HG03565 (cell line): ENCODE measurements around the gene GPR68.
A peak's percentile ranks its signal among the peaks of the same experiment; 100 is the strongest.
"Not testable (repeated sequence)": the region's sequence is repeated elsewhere in the genome, so short reads cannot be mapped to it uniquely, and the experiment has no call there.

Source experiments
- ATAC-seq: cut with Tn5 transposase; IDR thresholded peaks from one replicate; pipeline ENCODE4 v1.9.1; 2021; ENCODE audit warnings: mild to moderate bottlenecking, moderate library complexity; ENCODE audit not compliant: unreplicated experiment

The GPR68 gene

DNA sequence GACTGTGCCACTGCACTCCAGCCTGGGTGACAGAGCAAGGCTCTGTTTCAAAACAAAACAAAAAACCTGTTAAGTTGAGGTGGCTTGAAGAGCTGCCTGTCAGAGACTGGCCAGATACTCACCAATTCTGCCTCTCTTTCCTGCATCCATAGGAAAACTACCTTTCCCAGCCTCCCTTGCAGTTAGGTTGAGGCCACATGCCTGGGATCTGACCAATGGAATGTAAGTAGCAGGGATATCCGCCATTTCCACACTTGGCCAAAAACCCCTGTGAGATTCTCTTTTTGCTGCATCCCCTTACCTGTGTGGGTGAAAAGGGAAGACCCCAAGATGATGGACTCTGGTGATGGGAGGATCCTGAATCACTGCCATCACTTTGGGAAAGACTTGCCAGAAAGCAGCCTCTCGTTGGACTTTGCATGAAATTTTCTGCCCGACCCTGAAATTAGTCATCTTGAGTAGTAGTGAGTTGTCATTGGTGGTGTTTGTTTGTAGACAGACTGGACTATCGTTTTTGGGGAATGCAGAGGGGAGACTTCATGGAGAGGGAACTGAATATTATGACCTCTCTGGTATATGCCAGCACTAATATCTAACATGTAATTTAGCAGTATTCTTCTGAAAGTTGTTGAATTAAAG is 14.0 kb downstream of the GPR68 start:
- no peak for ATAC-seq

GRCh38 chr14:91229743-91230200 is 14.7 kb downstream of the GPR68 start:
- peak; percentile 76 for ATAC-seq

GRCh38 chr14:91229005-91229382 is 15.5 kb downstream of the GPR68 start:
- ATAC-seq: no peak

DNA sequence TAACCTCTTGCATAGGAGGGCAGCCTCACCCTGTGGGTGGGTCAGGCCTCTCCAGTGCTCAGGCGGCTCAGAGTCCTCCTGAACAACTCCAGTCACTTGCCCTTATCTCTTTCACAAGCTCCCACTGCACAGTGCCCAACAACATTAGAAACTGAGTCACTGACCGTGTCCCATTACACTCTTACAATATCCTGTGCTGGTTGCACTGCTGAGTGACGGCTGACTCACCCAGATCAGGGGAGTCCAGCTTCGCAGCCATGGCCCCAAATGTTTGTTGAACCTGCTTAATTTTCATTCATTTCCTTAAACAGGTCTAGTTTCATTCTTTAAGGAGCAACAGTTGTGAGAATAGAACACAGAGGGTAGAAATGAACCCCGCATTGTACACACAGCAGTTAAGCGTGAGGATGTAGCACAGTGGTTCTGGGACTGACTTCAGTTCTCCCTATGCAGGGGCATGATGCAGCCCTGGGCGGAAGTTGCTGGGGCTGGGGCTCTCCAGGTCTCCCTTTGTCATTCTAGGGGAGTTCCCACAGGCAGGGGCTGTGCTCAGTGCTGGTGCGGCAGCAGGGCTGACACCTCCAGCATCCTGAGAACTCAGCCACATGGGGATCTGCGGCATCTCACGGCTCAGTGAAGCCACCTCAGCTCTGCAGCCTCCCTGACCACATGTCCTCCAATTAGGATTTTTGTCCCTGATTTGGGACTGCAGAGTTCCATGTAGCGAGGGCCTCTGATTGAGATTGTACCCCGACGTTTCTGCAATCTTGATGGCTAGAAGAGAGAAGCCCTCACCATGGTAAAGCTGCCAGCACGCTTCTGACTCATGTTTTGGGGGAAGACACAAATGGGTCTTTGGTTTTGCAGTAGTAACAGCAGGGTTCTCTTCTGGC is 16.1 kb downstream of the GPR68 start:
- ATAC-seq: peak; percentile 67

- no peak for ATAC-seq
These were observed 17.3 kb downstream of the GPR68 start for GRCh38 chr14:91227183-91227628.

GRCh38 chr14:91226360-91226759 is 18.1 kb downstream of the GPR68 start:
- ATAC-seq: not testable (repeated sequence)

DNA sequence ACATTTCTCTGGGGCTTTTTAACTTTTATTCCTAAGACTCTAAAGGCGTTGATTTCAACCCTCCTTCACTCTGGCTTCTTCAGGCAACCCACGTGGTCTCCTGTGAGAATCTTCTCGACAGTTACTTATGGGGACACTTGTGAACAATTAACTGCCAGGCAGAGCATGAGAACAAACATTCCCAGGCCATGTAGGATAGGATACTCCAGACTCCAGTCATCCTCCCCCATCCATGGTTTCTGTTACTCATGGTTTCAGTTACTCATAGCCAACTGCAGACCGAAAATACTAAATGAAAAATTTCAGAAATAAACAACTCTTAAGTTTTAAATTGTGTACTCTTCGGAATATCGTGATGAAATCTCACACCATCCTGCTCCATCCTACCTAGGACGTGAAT is 19.5 kb downstream of the GPR68 start:
- ATAC-seq: no peak

DNA sequence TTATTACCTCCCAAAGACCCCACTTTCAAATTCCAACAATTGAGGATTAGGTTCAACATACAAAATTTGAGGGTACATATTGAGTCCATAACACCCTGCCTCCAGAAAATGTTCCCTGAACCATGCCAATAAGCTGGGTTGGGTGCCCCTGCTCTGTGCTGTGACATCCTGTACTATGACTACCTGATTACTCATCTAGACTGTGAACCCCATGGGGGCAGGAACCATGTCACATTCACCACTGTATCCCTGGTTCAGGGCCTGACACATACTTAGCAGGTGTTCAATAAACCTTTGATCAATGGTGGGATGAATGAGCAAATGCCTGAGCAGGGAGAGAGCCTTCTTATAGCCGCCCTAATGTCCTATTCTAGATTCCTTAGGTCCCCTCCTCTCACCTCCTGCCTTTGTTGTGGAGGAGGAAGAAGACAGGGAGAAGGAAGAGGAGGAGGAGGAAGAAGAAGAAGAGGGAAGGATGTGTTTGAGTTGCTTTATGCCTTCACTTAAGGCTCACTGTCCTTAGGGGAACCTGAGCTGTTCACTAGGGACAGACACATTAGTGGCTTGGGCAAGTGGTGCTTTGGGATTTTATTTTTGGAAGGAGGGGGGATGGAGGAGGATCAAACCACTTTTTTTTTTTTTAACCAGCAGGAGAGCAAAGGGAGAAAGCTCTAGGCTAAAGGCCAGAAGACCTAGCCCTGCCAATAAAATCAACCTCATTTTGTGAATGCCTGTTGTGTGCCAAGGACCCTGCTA is 21.3 kb downstream of the GPR68 start:
- ATAC-seq: no peak

DNA sequence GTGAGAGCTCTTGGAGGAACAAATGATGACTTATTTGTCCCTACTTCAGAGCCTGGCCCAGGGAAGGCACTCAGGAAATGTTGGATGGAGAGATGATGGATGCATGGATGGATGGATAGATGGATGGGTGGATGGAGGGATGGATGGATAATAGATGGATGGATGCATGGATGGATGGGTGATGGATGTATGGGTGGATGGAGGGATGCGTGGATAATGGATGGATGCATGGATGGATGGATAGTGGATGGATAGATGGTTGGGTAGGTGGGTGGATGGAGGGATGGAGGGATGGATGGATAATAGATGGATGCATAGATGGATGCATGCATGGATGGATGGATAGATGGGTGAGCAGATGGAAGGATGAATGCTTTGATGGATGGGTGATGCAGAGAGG is 23.2 kb downstream of the GPR68 start:
- ATAC-seq: no peak

DNA sequence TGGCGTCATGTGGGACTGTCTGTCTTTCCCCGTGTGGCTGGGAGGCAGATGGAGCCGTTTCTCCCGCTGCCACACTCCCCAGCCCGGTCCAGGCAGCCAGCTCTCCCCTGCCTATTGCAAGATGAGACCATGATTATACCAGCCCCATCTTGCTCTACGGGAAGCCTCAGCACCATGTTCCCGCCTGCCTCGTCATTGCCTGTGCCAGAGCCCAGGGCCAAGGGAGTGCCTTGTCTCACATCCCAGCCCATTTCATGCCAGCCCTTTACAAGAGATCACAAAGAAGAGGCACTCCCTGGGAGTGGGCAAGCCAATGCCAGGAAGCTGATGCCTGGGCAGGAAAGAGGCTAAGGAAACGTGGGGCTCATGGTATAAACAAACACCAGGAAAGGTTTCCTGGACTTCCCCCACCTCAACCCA is 23.9 kb downstream of the GPR68 start:
- no peak for ATAC-seq

DNA sequence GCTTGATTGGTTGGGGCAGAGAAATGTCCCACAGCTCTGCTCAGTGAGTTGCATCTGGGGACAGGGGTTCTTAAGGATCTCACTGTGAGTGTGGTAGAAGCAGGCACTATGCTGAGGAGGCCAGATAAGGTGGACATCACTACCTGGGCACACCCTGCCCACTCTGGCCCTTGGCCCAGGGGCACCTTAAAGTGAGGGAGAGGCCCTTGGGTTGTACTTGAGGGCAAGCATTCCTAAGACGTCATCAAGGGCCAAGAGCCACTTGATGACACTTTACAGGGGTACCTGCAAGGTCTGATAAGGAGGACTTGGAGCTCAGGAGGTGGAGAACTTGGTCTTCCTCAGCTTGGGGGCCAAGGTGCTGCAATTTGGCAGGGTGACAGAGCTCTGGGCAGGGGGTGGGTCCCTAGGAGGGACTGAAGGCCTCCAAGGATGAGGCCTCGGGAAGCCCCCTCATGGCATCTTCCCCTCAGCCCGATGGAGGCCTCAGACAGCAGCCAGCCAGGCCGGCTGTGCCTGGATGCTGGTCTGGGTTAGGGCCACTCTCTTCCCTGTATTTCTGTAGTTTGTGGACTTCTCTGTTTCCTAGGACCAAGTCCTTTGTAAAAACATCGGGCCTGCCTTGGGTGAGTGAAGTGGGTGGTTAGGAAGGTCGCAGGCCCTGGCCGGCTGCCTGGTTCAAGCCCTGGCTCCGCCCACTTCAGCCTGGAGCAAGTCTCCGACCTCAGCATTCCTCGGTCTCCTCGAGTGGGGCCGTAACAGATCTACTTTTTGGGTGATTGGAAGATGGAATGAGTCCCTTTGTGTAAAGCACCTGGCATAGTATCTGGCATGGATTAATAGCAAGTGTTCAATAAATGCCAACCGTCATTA is 24.8 kb downstream of the GPR68 start:
- no peak for ATAC-seq

DNA sequence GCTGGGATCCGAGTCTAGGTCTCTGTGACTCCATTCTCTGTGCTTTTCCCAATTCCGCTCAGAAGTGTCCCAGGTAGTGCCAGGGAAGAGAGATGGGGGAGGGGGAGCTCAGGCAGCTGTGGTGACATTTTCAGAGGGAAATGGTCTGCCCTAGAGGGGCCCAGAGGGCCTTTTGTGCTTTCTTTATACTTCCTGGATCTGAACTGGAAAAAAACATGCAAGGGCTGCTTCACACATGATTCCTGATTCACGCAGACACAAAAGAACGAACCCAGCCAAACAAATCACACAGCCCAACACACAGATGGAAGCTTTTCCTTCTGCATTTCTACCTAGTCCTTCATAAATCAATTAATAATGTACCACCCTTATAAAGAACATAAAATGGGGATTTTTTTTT is 26.5 kb downstream of the GPR68 start:
- no peak for ATAC-seq

DNA sequence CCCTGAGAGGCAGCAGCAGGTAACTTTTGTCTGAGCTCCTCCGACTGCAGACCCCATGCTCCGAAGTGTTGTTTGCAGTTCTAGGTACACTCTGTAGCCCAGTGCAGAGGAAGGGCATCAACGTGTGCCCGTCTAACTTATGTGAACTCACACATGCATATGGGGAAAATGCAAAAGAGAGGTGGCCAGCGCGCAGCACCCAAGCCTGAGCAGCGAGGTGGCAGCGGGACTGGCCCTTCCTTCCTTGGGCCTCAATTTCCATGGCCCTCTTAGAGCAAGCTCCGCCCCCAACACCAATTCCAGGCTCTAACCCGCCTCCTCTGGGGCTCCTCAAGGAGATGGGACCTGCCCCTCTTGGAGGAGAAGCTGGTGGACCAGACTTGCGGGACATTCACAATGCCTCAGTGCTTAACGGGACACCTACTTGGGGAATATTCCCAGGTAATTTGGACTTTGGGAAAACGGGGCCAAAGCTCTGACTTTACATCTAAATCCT is 27.7 kb downstream of the GPR68 start:
- no peak for ATAC-seq

GRCh38 chr14:91215381-91215780 is 29.1 kb downstream of the GPR68 start:
- no peak for ATAC-seq

DNA sequence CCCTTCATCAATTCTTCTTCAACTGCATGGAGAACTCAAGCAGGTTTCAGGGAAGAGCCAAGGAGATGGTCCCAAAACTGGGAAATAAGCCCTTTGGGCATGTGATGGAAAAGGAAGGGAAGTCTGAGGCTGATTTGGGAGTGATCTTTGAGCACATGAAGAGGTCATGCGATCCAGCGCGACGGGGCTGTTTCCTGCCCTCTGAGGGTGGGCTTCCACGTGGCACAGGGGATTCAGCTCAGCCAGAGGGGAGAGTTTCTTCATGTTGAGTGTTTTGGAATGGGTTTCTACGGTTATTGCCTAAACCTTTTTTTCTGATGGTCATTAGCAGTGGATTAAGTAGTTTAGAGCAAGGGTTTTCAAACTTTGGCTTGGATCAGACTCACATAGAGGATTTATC is 30.2 kb downstream of the GPR68 start:
- no peak for ATAC-seq

DNA sequence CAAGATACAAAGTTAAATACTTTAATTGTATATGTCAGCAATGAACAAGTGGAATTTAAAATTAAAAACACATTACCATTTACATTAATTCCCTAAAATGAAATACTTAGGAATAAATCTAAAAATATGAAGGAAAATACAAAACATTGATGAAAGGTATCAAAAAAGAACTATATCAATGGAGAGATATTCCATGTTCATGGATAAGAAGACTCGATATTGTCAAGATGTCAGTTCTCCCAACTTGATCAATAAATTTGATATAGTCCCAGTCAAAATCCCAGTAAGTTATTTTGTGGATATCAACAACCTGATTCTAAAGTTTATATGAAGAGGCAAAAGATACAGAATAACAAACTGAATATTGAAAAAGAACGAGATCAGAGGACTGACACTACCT is 33.5 kb downstream of the GPR68 start:
- no peak for ATAC-seq

DNA sequence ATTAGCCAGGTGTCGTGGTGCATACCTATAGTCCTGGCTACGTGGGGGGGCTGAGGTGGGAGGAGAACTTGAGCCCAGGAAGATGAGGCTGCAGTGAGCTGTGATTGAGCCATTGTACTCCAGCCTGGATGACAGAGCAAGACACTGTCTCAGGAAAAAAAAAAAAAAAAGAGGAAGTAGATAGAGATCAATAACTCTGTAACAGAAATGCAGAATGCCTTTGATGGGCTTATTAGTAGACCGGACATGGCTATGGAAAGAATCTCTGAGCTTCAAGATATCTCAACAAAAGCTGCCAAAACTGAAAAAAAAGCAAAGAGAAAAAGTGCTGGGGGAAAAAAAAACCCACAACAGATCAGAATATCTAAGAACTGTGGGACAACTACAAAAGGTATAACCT is 37.5 kb downstream of the GPR68 start:
- ATAC-seq: no peak

DNA sequence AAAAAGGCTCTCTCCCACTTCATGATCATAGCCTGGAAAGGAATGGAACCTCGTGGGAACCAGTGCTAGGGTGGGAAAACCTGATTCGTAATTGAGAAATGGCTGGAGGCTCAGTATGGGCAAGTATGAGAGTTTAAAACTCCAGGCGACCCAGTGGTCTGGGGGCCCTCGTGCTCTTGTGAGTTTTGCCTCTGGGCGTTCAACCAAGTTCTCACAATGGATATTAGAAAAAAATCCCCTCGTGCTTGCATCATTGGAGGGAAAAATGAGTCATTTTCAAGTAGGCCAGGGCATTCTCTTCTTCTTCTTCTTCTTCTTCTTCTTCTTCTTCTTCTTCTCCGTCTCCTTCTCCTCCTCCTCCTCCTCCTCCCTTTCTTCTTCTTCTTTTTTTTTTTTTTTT is 39.0 kb downstream of the GPR68 start:
- no peak for ATAC-seq

- no peak for ATAC-seq
These were observed 39.8 kb downstream of the GPR68 start for GRCh38 chr14:91204657-91205056.

GRCh38 chr14:91202234-91202974 is 42.1 kb downstream of the GPR68 start:
- ATAC-seq: no peak
